ENCODE measurements around the gene KANSL1. TPM values are rescaled to one million over a fixed set of nuclear protein-coding genes. Genes with fewer than 3 reads are reported as not detected.
A peak's percentile ranks its signal among the peaks of the same experiment; 100 is the strongest.

KANSL1 gene
- total RNA-seq, 1 experiment from 2014 or later, result 72.7 TPM

DNA sequence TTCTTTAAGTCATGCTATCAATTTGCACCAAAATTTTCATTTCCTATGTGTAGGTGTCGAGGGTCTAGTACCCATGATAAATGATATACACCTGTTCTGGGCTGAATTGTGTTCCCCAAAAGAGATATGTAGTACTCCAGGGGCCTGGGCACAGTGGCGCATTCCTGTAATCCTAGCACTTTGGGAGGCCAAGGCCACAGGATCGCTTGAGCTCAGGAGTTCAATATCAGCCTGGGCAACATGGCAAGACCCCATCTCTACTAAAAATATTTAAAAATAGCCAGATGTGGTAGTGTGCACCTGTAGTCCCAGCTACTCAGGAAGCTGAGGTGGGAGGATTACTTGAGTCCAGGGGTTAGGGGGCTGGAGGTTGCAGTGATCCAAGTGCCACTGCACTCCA, 23.5 kb upstream of the KANSL1 start:
- H3K27ac Mint-ChIP-seq, result no peak overlapping the region
- peaks cover 6% of the 10 kb centered on the region for H3K4me1 Mint-ChIP-seq
- ChIA-PET CTCF (no interaction called here), POLR2A (no interaction called here)
- no peaks in the 10 kb centered on the region for H3K27me3 Mint-ChIP-seq (ENCODE audit: low read depth)
- TF ChIP-seq ZBTB21 (CRISPR knock-in tag; IDR thresholded peaks at IDR 0.05; ENCODE audit: borderline replicate concordance) (no peak), ZNF121 (CRISPR knock-in tag; IDR thresholded peaks at IDR 0.05) (peak; percentile 64; the same call in 1 of the 2 replicates)
- ATAC-seq, result no peak
- H3K9me3 Mint-ChIP-seq, result no peaks in the 10 kb centered on the region
- no peak overlapping the region for H3K4me3 Mint-ChIP-seq
- no peak for DNase-seq (ENCODE audit: low spot score)
- peaks cover 35% of the 10 kb centered on the region for H3K36me3 Mint-ChIP-seq

DNA sequence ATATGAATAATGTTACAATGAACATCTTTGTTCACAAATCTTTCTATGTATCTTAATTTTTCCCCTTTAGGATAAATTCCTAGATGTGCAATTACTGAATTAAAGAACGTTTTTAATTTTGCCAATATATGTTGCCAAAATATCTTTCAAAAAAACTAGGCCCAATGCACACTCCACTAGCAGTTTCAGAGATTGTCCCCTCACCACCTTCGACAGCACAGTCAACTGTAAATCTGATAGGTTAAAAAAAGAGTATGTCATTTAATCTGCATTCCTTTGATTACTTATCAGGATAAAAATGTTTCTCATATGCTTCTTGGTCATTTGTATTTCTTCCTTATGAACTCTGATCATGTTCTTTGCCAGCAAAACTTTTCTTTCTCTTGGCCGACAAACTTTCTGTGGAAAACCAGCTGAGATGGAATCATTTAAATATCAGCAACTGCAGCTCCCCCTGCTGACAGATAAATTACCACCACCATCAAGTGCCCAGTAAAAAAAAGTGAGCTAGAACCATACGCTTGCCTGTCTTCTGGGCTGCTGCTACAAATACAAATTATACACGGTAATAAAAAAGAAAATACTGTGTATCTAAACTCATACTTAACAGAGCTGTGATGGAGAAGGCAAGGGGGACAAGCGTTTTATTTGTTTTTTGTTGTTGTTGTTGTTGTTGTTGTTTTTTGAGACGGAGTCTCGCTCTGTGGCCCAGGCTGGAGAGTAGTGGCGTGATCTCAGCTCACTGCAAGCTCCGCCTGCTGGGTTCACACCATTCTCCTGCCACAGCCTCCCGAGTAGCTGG, 19.6 kb upstream of the KANSL1 start:
- H3K27ac Mint-ChIP-seq, result no peak overlapping the region; the same call in 1 of the 2 replicates
- DNase-seq (ENCODE audit: low spot score), result peak; percentile 27
- TF ChIP-seq RORB (CRISPR knock-in tag; IDR thresholded peaks at IDR 0.05) (no peak), ZNF121 (CRISPR knock-in tag; IDR thresholded peaks at IDR 0.05) (0 out of 2 replicates have a peak, but pooled peaks have one; percentile 34)
- TF ChIP-seq, protein P1, sequence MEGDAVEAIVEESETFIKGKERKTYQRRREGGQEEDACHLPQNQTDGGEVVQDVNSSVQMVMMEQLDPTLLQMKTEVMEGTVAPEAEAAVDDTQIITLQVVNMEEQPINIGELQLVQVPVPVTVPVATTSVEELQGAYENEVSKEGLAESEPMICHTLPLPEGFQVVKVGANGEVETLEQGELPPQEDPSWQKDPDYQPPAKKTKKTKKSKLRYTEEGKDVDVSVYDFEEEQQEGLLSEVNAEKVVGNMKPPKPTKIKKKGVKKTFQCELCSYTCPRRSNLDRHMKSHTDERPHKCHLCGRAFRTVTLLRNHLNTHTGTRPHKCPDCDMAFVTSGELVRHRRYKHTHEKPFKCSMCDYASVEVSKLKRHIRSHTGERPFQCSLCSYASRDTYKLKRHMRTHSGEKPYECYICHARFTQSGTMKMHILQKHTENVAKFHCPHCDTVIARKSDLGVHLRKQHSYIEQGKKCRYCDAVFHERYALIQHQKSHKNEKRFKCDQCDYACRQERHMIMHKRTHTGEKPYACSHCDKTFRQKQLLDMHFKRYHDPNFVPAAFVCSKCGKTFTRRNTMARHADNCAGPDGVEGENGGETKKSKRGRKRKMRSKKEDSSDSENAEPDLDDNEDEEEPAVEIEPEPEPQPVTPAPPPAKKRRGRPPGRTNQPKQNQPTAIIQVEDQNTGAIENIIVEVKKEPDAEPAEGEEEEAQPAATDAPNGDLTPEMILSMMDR (IDR thresholded peaks at IDR 0.05), result peak; percentile 30; the same call in 1 of the 2 replicates
- TF ChIP-seq, protein P2, sequence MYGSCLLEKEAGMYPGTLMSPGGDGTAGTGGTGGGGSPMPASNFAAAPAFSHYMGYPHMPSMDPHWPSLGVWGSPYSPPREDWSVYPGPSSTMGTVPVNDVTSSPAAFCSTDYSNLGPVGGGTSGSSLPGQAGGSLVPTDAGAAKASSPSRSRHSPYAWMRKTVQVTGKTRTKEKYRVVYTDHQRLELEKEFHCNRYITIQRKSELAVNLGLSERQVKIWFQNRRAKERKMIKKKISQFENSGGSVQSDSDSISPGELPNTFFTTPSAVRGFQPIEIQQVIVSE (CRISPR knock-in tag; IDR thresholded peaks at IDR 0.05; ENCODE audit: borderline replicate concordance), result no peak
- peak; percentile 82 for ATAC-seq
- CTCF ChIA-PET, result interaction anchor here (0.6 to 1.8 kb wide), 32 partner anchors 9 to 348 kb away, joined by 3 to 22 read pairs (median 4); partner anchors contain the start of gene KANSL1
- H3K27me3 Mint-ChIP-seq (ENCODE audit: low read depth), result no peaks in the 10 kb centered on the region
- peaks cover 33% of the 10 kb centered on the region for H3K36me3 Mint-ChIP-seq
- no peaks in the 10 kb centered on the region for H3K9me3 Mint-ChIP-seq
- POLR2A ChIA-PET, result interaction anchor here (0.7 to 1.0 kb wide), 2 partner anchors 20 to 627 kb away, joined by 3 to 6 read pairs; partner anchors contain the start of gene KANSL1
- H3K4me3 Mint-ChIP-seq, result no peak overlapping the region
- peaks cover 6% of the 10 kb centered on the region for H3K4me1 Mint-ChIP-seq

DNA sequence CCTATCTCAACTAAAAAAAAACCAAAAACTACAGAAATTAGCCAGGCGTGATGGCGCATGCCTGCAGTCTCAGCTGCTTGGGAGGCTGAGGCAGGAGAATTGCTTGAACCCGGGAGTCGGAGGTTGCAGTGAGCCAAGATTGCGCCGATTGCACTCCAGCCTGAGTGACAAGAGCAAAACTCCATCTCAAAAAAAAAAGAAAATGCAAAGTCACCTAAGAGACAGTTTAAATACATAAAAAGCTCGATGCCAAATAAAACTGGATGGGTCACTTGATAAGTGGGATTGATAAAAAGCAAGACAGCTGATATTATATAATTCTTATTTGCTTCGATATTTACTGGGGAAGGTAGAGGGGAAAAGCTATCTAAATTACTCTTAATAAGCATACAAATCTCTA, 15.8 kb upstream of the KANSL1 start:
- peaks cover 6% of the 10 kb centered on the region for H3K4me1 Mint-ChIP-seq
- DNase-seq (ENCODE audit: low spot score) (no peak), ATAC-seq (no peak)
- H3K27me3 Mint-ChIP-seq (ENCODE audit: low read depth), result no peaks in the 10 kb centered on the region
- no peak for TF ChIP-seq FOXK1 (CRISPR knock-in tag; IDR thresholded peaks at IDR 0.05)
- no peak for TF ChIP-seq GABPB1 (CRISPR knock-in tag; IDR thresholded peaks at IDR 0.05)
- no peak overlapping the region for H3K4me3 Mint-ChIP-seq
- no peak overlapping the region for H3K27ac Mint-ChIP-seq
- peaks cover 21% of the 10 kb centered on the region for H3K36me3 Mint-ChIP-seq
- ChIA-PET CTCF (no interaction called here), POLR2A (interaction anchor here (0.7 kb wide), 1 partner anchor 149 kb away, joined by 3 read pairs; no protein-coding TSS in a partner anchor)
- no peaks in the 10 kb centered on the region for H3K9me3 Mint-ChIP-seq

DNA sequence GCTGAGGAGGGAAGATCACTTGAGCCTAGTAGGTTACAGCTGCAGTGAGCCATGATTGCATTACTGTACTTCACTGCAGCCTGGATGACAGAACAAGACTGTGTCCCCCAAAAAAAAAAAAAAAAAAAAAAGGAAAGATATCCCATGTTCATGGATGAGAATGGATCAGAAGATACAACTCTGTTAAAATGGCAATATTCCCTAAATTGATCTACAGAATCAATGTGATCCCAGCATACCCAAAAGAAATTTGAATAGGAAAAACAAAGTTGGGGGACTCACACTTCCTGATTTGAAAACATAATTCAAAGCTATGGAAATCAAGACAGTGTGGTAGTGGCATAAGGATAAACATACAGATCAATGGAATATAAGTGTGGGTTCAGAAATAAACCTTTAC, 12.7 kb upstream of the KANSL1 start:
- ChIA-PET CTCF (no interaction called here), POLR2A (interaction anchor here (0.6 kb wide), 1 partner anchor 1396 kb away, joined by 11 read pairs; no protein-coding TSS in a partner anchor)
- ATAC-seq (no peak), DNase-seq (ENCODE audit: low spot score) (no peak)
- Mint-ChIP-seq H3K9me3 (peaks cover 2% of the 10 kb centered on the region; the same call in 1 of the 2 replicates), H3K4me3 (no peak overlapping the region), H3K27ac (no peak overlapping the region), H3K4me1 (no peaks in the 10 kb centered on the region), H3K27me3 (ENCODE audit: low read depth) (no peaks in the 10 kb centered on the region), H3K36me3 (peaks cover 18% of the 10 kb centered on the region)
- TF ChIP-seq, protein P3, sequence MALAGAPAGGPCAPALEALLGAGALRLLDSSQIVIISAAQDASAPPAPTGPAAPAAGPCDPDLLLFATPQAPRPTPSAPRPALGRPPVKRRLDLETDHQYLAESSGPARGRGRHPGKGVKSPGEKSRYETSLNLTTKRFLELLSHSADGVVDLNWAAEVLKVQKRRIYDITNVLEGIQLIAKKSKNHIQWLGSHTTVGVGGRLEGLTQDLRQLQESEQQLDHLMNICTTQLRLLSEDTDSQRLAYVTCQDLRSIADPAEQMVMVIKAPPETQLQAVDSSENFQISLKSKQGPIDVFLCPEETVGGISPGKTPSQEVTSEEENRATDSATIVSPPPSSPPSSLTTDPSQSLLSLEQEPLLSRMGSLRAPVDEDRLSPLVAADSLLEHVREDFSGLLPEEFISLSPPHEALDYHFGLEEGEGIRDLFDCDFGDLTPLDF (CRISPR knock-in tag; IDR thresholded peaks at IDR 0.05), result no peak
- TF ChIP-seq CREB1 (CRISPR knock-in tag; IDR thresholded peaks at IDR 0.05) (no peak), NR2C2 (CRISPR knock-in tag; IDR thresholded peaks at IDR 0.05) (no peak), NFE2L1 (CRISPR knock-in tag; IDR thresholded peaks at IDR 0.05) (no peak), FOXJ3 (CRISPR knock-in tag; IDR thresholded peaks at IDR 0.05; ENCODE audit: borderline replicate concordance) (no peak), ZNF219 (CRISPR knock-in tag; IDR thresholded peaks at IDR 0.05; ENCODE audit: borderline replicate concordance) (no peak), ATF1 (CRISPR knock-in tag; IDR thresholded peaks at IDR 0.05) (no peak)
- TF ChIP-seq, protein P4, sequence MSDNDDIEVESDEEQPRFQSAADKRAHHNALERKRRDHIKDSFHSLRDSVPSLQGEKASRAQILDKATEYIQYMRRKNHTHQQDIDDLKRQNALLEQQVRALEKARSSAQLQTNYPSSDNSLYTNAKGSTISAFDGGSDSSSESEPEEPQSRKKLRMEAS (CRISPR knock-in tag; IDR thresholded peaks at IDR 0.05), result no peak
- TF ChIP-seq, protein P5, sequence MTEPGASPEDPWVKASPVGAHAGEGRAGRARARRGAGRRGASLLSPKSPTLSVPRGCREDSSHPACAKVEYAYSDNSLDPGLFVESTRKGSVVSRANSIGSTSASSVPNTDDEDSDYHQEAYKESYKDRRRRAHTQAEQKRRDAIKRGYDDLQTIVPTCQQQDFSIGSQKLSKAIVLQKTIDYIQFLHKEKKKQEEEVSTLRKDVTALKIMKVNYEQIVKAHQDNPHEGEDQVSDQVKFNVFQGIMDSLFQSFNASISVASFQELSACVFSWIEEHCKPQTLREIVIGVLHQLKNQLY (CRISPR knock-in tag; IDR thresholded peaks at IDR 0.05), result no peak
- TF ChIP-seq, protein P6, sequence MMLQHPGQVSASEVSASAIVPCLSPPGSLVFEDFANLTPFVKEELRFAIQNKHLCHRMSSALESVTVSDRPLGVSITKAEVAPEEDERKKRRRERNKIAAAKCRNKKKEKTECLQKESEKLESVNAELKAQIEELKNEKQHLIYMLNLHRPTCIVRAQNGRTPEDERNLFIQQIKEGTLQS (CRISPR knock-in tag; conservative IDR thresholded peaks at IDR 0.05), result no peak
- TF ChIP-seq, protein P7, sequence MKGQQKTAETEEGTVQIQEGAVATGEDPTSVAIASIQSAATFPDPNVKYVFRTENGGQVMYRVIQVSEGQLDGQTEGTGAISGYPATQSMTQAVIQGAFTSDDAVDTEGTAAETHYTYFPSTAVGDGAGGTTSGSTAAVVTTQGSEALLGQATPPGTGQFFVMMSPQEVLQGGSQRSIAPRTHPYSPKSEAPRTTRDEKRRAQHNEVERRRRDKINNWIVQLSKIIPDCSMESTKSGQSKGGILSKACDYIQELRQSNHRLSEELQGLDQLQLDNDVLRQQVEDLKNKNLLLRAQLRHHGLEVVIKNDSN (CRISPR knock-in tag; IDR thresholded peaks at IDR 0.05), result no peak

All from WTC11 (cell line).